Cardiac muscle cell (in vitro differentiated cells and primary cell): ENCODE measurements around the gene FAXDC2. TPM values are rescaled to one million over a fixed set of nuclear protein-coding genes. Genes with fewer than 3 reads are reported as not detected.
A peak's percentile ranks its signal among the peaks of the same experiment; 100 is the strongest.
"Not testable (repeated sequence)": the region's sequence is repeated elsewhere in the genome, so short reads cannot be mapped to it uniquely, and the experiment has no call there.

Experiments
- DNase-seq, 2 donors: peaks; one replicate each; pipeline versions ENCODE4 v3.0.0 to v3.0.0-alpha.2; 2010 to 2017; ENCODE audit warnings: low read depth in 1 of 2, low spot score in 1 of 2
- H3K27ac ChIP-seq: fragments of 200-600 bp; sonication (generic); 2 replicates; pipeline ENCODE4 v1.5.1; 2016
- H3K27me3 ChIP-seq: fragments of 200-600 bp; sonication (generic); 2 replicates; pipeline ENCODE4 v1.6.0; 2016; ENCODE audit warnings: control low read depth
- H3K36me3 ChIP-seq: fragments of 200-600 bp; sonication (generic); 2 replicates; pipeline ENCODE4 v1.5.1; 2016; ENCODE audit warnings: control low read depth
- H3K4me1 ChIP-seq: fragments of 200-600 bp; sonication (generic); 2 replicates; pipeline ENCODE4 v1.8.1; 2017; ENCODE audit warnings: low read depth, mild to moderate bottlenecking, mixed run types
- H3K4me3 ChIP-seq: fragments of 200-600 bp; sonication (generic); 2 replicates; pipeline ENCODE4 v1.5.1; 2016; ENCODE audit warnings: mild to moderate bottlenecking
- H3K9me3 ChIP-seq: fragments of 200-600 bp; sonication (generic); 2 replicates; pipeline ENCODE4 v1.5.1; 2017; ENCODE audit warnings: low read depth, mild to moderate bottlenecking, control low read depth
- polyA plus RNA-seq: library from polyadenylated mRNA; unstranded; fragments of >200 nt; fragmentation: Nextera tagmentation; extraction: Ambion mirVana; gene quantifications from 2 replicates; pipeline ENCODE4 v1.2.1, GENCODE V29; 2016
- total RNA-seq: library from RNA; depleted of rRNA; stranded (reverse); fragments of >200 nt; gene quantifications from 2 replicates; pipeline ENCODE4 v1.2.3, GENCODE V29; 2016
- TF ChIP-seq, protein P1 (sequence below): IDR thresholded peaks from 2 replicates; pipeline ENCODE4 v1.5.1; 2012; ENCODE audit warnings: low read depth, mild to moderate bottlenecking, low read length

The FAXDC2 gene
- total and polyA plus RNA-seq, 2 experiments from 2014 or later: 25.1 to 39.4 TPM

GRCh38 chr5:154841273-154841661 lies 9.1 kb downstream of the FAXDC2 start:
- Histone ChIP-seq H3K27ac (peak overlapping the region; percentile 68), H3K36me3 (peaks cover 4% of the 10 kb centered on the region), H3K4me3 (no peak overlapping the region), H3K4me1 (peaks cover 20% of the 10 kb centered on the region), H3K27me3 (no peaks in the 10 kb centered on the region), H3K9me3 (no peaks in the 10 kb centered on the region)
- DNase-seq: no peak
- TF ChIP-seq, protein P1, sequence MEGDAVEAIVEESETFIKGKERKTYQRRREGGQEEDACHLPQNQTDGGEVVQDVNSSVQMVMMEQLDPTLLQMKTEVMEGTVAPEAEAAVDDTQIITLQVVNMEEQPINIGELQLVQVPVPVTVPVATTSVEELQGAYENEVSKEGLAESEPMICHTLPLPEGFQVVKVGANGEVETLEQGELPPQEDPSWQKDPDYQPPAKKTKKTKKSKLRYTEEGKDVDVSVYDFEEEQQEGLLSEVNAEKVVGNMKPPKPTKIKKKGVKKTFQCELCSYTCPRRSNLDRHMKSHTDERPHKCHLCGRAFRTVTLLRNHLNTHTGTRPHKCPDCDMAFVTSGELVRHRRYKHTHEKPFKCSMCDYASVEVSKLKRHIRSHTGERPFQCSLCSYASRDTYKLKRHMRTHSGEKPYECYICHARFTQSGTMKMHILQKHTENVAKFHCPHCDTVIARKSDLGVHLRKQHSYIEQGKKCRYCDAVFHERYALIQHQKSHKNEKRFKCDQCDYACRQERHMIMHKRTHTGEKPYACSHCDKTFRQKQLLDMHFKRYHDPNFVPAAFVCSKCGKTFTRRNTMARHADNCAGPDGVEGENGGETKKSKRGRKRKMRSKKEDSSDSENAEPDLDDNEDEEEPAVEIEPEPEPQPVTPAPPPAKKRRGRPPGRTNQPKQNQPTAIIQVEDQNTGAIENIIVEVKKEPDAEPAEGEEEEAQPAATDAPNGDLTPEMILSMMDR: no peak

GRCh38 chr5:154840435-154841272 lies 9.7 kb downstream of the FAXDC2 start:
- peak in 1 of 2 donors; percentile 11 for DNase-seq
- no peak overlapping the region for H3K4me3 ChIP-seq
- H3K36me3 ChIP-seq: peaks cover 4% of the 10 kb centered on the region
- H3K27ac ChIP-seq: peak overlapping the region; percentile 68
- H3K9me3 ChIP-seq: no peaks in the 10 kb centered on the region
- peaks cover 20% of the 10 kb centered on the region for H3K4me1 ChIP-seq
- H3K27me3 ChIP-seq: no peaks in the 10 kb centered on the region
- TF ChIP-seq, protein P1: no peak

DNA sequence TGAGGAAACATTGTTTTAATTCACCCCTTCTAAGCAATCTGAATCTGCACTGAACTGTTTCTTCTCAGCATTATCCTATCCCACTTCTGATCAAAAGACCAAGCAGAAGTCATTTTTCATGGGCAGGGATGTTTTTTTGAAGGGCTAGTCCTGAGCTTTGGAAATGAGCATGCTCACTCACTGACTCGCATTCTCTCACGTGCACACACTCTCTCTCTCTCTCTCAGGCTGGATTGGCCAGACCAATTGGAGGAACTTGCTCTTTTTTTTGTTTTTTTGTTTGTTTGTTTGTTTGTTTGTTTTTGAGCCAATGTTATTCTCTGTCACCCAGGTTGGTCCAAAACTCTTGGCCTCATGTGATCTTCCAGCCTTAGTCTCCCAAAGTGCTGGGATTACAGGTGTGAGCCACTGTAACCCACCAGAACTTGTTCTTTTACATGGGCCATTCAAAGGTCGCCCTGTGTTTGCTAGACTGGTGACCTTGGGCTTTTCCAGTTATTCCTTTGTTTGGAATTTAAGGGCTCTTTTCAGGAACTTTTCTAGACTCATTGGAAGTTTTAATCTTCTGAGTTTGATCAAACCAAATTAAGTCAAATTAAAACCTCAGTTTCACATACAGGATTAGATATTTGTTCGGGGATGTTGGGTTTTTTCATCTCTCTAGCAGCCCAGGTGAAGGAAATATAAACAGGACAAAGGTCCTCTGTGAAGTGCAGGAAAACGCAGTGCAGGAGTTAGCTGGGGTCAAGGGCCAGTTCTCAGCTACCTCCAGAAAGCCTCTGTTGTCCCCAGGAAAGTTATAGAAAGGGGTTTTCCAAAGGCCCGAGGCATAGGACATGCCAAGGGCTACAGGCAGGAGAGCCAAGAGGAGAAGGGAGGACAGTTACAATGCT lies 13.1 kb downstream of the FAXDC2 start:
- no peaks in the 10 kb centered on the region for H3K27me3 ChIP-seq
- peaks cover 4% of the 10 kb centered on the region for H3K36me3 ChIP-seq
- TF ChIP-seq, protein P1: no peak
- H3K9me3 ChIP-seq: no peaks in the 10 kb centered on the region
- no peak overlapping the region for H3K4me3 ChIP-seq
- DNase-seq: no peak
- no peak overlapping the region for H3K27ac ChIP-seq
- H3K4me1 ChIP-seq: peaks cover 19% of the 10 kb centered on the region

GRCh38 chr5:154836225-154836624 lies 14.2 kb downstream of the FAXDC2 start:
- H3K27ac ChIP-seq: no peak overlapping the region
- H3K4me3 ChIP-seq: no peak overlapping the region
- H3K9me3 ChIP-seq: no peaks in the 10 kb centered on the region
- peaks cover 7% of the 10 kb centered on the region for H3K36me3 ChIP-seq
- TF ChIP-seq, protein P1: no peak
- H3K4me1 ChIP-seq: peaks cover 16% of the 10 kb centered on the region
- DNase-seq: no peak
- no peaks in the 10 kb centered on the region for H3K27me3 ChIP-seq

DNA sequence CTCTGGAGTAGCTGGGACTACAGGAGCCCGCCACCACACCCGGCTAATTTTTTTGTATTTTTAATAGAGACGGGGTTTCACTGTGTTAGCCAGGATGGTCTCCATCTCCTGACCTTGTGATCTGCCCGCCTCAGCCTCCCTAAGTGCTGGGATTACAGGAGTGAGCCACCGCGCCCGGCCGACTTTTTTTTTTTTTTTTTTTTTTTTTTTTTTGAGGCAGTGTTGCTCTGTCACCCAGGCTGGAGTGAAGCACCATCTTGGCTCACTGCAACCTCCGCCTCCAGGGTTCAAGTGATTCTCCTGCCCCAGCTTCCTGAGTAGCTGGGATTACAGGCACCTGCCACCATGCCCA lies 14.7 kb downstream of the FAXDC2 start:
- H3K27me3 ChIP-seq, H3K4me3 ChIP-seq, H3K9me3 ChIP-seq, H3K36me3 ChIP-seq, DNase-seq: not testable (repeated sequence)
- Histone ChIP-seq H3K27ac (peak overlapping the region; percentile 81), H3K4me1 (peaks cover 12% of the 10 kb centered on the region)
